ENCODE measurements around the gene SOHLH1. TPM values are rescaled to one million over a fixed set of nuclear protein-coding genes. Genes with fewer than 3 reads are reported as not detected.

The SOHLH1 gene
- polyA plus RNA-seq, 1 of the 3 experiments (the other 2 are of a cell fraction): not detected

GRCh38 chr9:135661816-135662560, 37.3 kb downstream of the SOHLH1 start:
- H3K4me2 ChIP-seq: no peak overlapping the region
- no peaks in the 10 kb centered on the region for H3K79me2 ChIP-seq (ENCODE audit: insufficient read depth)
- no peaks in the 10 kb centered on the region for H3K36me3 ChIP-seq (replicated peaks in 1 of 2; ENCODE audit: control insufficient read depth in 1 of 2, insufficient read depth in 2 of 2, low read length in 1 of 2)
- ChIA-PET POLR2A (no interaction called here), CTCF (interaction anchor here (1.4 kb wide), 1 partner anchor 59 kb away, joined by 3 read pairs; no protein-coding TSS in a partner anchor)
- H3K9ac ChIP-seq: no peak overlapping the region
- no peak overlapping the region for H3K27ac ChIP-seq (ENCODE audit: low read depth in 2 of 2, low read length in 1 of 2)
- H3K4me1 ChIP-seq (ENCODE audit: control insufficient read depth in 1 of 2, insufficient read depth in 2 of 2, low read depth in 1 of 2, low read length in 1 of 2): peaks cover 0 to 2% of the 10 kb centered on the region in 2 experiments; a peak in 1 of 4 replicates
- no peaks in the 10 kb centered on the region for H3K9me2 ChIP-seq
- no peaks in the 10 kb centered on the region for H3F3A ChIP-seq (replicated peaks; ENCODE audit: insufficient read depth)
- H3K4me3 ChIP-seq (ENCODE audit: low read depth in 2 of 2, low read length in 1 of 2): no peak overlapping the region
- 63% methylated on average over 17 of the region's 19 CpGs for WGBS (ENCODE audit: low lambda C conversion rate)
- no peak for TF ChIP-seq PBX3 (IDR thresholded peaks at IDR 0.05)
- TF ChIP-seq GABPA (IDR thresholded peaks at IDR 0.05; ENCODE audit: low read depth): no peak
- TF ChIP-seq RCOR1 (IDR thresholded peaks at IDR 0.05; ENCODE audit: low read length): no peak
- TF ChIP-seq USF1 (IDR thresholded peaks at IDR 0.05; ENCODE audit: borderline replicate concordance, low read depth): no peak
- TF ChIP-seq JUND (IDR thresholded peaks at IDR 0.05): no peak
- TF ChIP-seq TEAD4 (IDR thresholded peaks at IDR 0.05; ENCODE audit: borderline replicate concordance, insufficient read depth): no peak
- TF ChIP-seq REST (IDR thresholded peaks at IDR 0.05; ENCODE audit: low read depth, low read length): no peak
- no peak for TF ChIP-seq CHD2 (IDR thresholded peaks at IDR 0.05; ENCODE audit: low read length, partially characterized antibody)
- TF ChIP-seq, protein P1, sequence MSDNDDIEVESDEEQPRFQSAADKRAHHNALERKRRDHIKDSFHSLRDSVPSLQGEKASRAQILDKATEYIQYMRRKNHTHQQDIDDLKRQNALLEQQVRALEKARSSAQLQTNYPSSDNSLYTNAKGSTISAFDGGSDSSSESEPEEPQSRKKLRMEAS (IDR thresholded peaks at IDR 0.05; ENCODE audit: low read depth): no peak
- TF ChIP-seq, protein P2, sequence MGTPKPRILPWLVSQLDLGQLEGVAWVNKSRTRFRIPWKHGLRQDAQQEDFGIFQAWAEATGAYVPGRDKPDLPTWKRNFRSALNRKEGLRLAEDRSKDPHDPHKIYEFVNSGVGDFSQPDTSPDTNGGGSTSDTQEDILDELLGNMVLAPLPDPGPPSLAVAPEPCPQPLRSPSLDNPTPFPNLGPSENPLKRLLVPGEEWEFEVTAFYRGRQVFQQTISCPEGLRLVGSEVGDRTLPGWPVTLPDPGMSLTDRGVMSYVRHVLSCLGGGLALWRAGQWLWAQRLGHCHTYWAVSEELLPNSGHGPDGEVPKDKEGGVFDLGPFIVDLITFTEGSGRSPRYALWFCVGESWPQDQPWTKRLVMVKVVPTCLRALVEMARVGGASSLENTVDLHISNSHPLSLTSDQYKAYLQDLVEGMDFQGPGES (IDR thresholded peaks at IDR 0.05; ENCODE audit: low read depth, low read length): no peak
- no peak for TF ChIP-seq SIN3A (IDR thresholded peaks at IDR 0.05; ENCODE audit: borderline replicate concordance, low read depth, low read length)
- no peak for TF ChIP-seq FOXM1 (IDR thresholded peaks at IDR 0.05; ENCODE audit: low read depth)
- no peak for TF ChIP-seq MXI1 (IDR thresholded peaks at IDR 0.05; ENCODE audit: low read depth, low read length)
- TF ChIP-seq FOSL2 (IDR thresholded peaks at IDR 0.05; ENCODE audit: borderline replicate concordance, low read depth): no peak
- TF ChIP-seq, protein P3, sequence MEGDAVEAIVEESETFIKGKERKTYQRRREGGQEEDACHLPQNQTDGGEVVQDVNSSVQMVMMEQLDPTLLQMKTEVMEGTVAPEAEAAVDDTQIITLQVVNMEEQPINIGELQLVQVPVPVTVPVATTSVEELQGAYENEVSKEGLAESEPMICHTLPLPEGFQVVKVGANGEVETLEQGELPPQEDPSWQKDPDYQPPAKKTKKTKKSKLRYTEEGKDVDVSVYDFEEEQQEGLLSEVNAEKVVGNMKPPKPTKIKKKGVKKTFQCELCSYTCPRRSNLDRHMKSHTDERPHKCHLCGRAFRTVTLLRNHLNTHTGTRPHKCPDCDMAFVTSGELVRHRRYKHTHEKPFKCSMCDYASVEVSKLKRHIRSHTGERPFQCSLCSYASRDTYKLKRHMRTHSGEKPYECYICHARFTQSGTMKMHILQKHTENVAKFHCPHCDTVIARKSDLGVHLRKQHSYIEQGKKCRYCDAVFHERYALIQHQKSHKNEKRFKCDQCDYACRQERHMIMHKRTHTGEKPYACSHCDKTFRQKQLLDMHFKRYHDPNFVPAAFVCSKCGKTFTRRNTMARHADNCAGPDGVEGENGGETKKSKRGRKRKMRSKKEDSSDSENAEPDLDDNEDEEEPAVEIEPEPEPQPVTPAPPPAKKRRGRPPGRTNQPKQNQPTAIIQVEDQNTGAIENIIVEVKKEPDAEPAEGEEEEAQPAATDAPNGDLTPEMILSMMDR (IDR thresholded peaks at IDR 0.05): no peak
- DNase-seq: peak; percentile 6
- no peaks in the 10 kb centered on the region for H3K9me3 ChIP-seq
- no peaks in the 10 kb centered on the region for H3K27me3 ChIP-seq (ENCODE audit: insufficient read depth)
- H4K20me1 ChIP-seq (ENCODE audit: insufficient read depth): no peaks in the 10 kb centered on the region
- H2AFZ ChIP-seq (ENCODE audit: low read depth): no peak overlapping the region

All from SK-N-SH (cell line).